ENCODE data around the gene PTCD3. TPM values are rescaled to one million over a fixed set of nuclear protein-coding genes. Genes with fewer than 3 reads are reported as not detected.

The PTCD3 gene
- polyA plus RNA-seq, 10 donors = 49.7 to 98.7 (median 73.3) TPM

DNA sequence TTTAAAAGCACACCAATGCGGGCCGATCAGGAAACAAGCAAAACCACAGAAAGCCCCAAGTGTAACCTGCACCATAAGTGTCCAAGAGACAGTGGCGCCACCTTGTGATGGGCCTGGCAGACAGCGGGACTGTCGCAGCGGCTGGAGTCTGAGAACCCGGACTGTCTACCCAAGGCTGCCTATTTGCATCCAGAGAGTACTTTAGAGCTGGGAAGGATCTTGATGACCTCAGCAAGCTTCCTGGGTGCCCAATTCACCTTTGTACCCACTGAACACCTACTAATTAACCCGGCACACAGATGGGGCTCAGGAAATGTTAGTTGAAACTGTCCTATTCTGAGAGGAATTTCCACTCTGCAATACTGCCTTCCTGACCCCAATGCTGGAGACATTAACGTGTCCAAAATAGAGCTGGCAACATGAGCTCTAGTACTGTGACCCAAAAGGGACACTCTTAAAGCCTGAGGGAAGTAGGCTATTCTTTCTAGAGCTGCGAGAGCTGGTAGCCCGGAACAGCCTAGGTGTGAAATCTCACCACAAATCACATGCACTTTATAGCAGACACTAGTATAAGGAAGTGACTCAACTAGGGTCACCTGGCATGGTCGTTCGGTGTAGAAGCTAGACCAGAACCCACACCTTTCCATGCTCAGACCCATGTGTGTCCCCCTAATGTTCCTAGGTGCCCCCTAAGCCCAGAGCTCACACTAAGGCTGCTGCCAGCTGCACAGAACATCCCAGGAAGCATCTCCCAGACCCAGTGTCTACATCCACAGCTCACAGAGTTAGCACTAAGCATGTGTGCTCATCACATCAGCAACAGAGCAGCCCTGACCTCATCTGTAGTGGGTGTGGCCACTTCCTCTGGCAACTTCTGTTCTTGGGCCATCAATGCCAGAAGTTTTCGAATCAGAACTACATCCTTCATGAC lies 25.8 kb upstream of the PTCD3 start:
- DNase-seq = peak; percentile 47 to 81 (median 62)

DNA sequence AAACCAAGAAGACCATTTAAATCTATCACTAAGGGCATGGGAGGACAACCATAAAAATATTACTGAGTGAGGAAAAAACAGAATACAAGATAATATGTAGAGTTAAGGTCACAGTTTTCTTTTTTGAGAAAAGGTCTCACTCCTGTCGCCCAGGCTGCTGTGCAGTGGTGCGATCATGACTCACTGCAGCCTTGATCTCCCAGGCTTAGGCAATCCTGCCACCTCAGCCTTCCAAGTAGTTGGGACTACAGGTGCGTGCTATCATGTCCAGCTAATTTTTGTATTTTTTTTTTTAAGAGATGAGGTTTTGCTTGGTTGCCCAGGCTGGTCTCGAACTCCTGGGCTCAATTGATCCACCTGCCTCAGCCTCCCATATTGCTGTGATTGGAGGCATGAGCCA lies 24.3 kb upstream of the PTCD3 start:
- no peak for DNase-seq

DNA sequence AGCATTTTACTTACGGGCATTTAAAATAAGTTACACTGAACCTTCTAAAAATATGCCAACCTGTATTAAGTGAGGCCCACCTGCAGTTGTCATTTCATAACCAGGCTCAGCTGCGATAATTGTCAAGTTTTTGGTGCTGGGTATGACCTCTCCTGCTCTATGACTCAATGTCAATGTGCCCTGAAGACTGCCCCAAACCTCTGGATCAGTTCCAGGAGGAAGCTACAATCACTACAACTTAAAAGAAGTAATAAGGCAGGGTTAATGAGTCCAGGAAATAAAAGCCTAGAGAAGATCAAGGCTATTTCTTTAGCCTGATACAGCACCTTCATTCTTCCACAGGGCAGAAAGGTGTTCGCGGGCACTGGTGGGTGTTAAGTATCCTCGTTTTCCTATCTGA lies 23.3 kb upstream of the PTCD3 start:
- DNase-seq = no peak

DNA sequence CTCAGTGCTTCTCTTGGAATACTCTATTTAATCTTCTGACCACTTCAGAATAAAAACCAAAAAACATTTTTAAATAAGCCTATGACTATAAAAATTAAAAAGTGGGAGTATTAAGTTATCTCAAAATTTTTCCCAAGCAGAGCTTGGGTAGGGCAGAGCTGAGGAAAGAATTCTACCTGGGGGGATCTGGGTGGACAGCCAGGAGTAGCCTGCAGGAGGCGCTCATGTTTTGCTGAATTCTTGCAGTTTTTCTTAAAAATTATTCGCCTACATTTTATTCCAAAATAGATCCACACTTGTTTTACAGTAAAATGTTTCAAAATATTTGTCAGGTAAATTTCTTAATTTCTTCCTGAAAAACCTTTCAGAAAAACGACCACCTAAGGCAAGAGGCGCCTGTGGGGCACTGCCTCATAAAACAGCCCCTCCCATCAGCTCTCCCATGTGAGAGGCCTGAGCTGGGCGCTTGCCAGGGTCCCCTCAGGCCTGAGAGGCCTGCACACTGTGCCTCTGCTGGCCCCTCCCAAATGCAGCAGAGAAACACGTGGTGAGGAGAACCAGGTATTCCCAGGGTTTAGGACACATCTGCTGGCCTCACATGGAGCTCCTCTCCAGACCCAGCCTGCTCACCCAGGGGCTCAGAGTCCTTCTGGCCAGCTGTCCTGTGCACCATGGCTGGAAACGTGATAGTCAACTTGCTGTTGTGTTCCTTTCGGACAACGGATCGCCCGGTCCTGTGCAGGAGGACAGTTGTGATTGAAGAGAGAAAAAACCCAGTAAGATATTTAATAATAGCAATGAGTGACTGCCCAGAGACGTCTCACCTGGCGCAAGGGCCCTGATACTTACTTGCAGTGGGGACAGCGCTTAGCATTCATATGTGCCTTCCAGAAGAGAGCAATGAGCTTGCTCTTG lies 17.8 kb upstream of the PTCD3 start:
- no peak for DNase-seq

DNA sequence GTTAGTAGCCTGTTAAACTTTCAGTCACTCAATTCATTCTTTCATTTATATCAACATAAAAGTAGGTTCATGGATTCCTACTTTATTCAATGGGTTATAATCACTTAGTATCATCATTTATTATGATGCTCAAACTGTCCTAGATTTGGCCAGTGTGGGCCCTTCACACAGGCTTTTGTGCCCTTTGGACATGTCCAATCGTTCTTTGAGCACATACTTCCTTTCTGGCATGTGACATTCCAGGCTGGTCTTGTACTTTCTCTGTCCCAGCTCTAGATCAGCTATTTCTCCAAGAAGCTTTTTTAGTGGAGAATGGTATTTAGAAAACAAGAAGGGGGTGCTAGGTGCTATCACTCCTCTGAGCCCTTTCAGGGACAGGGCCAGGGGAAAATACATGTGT lies 11.8 kb upstream of the PTCD3 start:
- DNase-seq = no peak

DNA sequence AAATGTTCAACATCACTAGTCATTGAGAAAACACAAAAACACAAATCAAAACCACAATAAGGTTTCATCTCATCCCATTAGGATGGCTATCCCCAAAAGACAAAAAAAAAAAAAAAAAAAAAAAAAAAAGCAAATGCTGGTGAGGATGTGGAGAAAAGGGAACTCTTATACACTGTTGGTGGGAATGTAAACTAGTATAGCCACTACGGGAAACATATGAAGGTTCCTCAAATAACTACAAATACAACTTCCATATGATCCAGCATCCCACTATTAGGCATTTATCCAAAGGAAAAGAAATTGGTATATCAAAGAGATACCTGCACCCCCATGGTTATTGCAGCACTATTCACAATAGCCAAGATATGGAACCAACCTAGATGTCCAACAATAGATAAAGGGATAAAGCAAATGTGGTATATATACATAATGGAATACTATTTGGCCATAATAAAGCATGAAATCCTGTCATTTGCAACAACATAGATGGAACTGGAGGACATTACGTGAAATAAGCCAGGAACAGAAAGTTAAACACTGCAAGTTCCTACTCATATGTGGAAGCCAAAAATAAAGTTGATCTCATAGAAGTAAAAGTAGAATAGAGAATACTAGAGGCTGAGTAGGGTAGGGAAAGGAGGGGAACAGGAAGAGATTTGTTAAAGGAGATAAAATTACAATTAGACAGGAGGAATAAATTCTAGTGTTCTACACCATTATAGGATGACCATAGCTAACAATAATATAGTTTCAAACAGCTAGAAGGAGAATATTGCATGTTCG lies 8.7 kb upstream of the PTCD3 start:
- DNase-seq = no peak

DNA sequence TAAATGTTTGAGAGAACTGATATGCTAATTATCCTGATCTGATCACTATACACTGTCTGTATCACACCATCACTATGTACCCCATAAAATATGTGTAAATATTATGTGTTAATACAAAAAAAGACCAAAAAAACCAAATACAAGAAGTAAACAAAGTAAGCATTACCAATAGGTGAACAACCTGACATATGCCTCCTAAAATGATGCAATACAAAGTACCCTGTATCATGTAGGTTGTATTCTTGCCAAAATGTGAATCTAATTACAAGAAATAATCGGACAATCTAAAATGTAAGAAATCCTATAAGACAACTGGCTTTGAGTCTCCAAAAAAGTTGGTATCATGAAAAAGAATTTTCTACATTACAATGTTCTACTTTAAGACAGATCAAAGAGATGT lies 8.1 kb upstream of the PTCD3 start:
- no peak for DNase-seq

DNA sequence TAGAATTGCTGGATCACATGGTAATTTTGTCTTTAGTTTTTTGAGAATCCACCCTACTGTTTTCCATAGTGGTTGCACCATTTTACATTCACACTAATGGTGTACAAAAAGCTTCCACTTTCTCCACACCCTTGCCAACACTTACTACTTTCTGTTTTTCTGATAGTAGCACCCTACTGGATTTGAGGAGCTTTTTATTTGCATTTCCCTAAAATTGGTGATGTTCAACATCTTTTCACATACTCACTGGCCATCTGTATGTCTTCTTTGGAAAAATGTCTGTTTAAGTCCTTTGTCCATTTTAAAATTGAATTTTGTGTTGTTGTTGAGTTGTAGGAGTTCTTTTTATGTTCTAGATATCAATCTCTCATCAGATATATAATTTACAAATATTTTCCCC lies 3.9 kb upstream of the PTCD3 start:
- no peak for DNase-seq

DNA sequence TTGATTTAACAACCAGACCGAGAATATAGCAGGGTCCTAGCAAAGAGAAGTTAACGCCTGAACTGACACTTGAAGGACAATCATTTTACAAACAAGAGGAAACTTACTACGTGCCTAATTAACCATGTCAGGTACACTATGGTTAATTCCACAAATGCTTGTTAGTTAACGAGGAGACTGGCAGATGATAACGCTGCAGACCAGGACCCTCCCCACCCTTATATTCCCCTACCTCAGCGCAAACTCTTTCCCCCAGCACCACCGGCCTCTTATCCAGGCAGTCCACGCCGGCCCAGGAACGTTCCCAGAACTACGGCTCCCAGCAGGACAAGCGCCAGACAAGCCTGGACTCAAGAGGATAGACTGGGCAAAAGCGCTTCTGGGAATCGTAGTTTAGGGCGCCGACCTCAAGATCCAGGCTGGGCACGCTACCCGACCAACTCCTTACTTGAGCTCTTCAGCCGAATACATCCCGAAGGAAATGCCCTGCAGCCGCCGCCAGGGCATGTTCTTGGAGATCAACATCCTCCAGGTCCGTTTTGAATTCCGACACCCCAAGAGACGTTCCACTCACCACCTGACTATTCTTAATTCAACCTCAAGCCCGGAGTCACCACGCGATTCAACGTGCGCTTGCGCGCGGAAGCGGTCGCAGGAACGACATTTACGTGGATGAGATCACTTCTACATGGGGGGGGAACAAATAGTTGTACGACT lies 625 bp upstream of the PTCD3 start, which contains the start of gene POLR1A:
Gene POLR1A (minus strand): TSS at position 635 of the 717 bp plus-strand sequence. CDS start 110 bp downstream, at position 525.
- peak; percentile 91 to 98 (median 95) for DNase-seq

DNA sequence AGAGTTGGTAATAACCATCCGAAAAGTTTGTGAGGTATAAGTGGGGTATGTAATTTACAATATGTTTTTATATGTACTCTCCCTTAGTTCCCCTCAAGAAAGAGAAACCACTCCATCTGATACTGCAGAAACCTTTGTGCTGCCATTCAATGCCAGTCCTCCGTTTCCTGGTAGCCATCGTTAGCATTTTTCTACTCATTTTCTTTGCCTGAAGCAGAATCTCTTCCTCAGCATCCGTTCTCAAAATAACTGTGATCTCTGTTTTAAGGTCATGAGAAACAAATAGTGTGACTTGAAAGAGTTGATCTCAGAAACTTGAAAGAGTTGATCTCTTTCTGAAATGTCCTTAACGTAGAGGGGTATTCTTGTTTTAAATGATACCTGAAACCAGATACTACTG lies 996 bp downstream of the PTCD3 start:
- no peak for DNase-seq

DNA sequence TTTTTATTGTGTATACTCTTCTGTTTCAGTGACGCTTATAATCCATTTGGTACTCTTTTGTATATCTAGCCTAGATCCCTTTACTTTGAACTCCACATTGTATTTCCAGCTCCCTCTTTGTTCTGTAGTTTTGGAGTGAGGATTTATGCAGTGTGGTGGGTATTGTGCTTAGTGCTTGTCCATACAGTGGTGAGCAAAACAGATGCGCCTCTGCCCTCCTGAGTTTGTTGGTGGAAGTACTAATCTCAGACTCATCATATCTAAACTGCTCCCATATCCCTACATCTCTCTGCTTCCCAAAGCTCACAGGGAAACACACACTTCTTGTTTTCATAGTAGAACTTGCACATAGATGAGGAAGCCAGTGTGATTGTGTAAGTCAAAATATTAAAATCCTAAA lies 12.1 kb downstream of the PTCD3 start:
- no peak for DNase-seq

DNA sequence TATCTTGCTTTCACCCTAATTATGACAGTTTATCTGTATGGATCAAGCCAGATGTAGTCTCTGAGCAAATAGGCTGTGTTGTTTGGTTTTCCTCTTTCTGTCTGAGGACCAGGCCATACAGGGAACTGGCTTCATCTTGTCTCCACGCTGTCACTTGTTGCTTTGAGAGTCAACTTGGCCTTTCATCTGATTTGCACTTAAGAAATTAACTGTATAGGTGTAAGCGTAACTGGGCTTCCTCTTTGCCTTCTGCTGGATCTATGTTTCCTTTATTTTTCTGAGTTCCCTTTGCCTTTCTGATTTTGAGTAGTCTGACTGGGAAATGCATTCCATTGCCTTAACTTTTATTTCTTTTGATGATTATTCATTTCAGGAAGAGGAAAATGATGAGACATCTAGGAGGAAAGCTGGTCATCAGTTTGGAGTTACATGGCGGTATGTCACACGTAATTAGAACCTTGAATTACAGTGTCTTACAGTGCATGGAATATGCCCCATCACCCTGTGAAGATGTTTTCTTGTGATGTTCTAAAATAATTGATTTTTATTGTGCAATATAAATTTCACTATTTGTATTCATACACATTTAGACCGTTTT lies 17.4 kb downstream of the PTCD3 start:
- no peak for DNase-seq

DNA sequence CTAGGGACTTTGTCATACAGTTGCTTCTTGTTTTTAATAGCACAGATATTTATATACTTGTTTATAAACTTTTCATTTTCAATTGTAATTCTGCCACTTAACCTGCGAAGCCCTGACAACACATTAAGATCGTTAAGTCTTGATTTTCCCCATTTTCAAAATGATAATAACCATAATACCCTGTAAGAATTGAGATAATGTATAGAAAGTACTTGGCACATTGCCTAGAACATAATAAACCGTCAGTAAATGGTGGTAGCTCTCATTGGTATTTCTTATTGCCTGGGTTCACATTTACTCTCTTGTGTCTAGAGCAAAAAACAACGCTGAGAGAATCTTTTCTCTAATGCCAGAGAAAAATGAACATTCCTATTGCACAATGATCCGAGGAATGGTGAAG lies 18.6 kb downstream of the PTCD3 start:
- DNase-seq = no peak

DNA sequence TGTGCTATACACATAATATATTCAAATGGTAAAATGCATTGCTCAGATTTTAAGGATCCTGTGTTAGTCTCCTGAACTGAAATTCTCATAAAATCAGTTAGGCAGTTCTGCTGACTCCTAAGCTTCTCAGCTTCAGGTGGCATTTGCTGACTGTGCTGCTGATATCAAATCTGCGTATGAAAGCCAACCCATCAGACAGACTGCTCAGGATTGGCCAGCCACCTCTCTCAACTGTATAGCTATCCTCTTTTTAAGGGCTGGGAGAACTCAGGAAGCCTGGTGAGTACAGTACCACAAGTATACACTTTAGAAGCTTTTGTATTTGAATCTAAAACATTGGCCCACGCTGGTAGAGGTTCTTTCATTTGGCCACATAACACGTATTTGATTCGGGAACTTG lies 28.7 kb downstream of the PTCD3 start:
- DNase-seq = no peak

DNA sequence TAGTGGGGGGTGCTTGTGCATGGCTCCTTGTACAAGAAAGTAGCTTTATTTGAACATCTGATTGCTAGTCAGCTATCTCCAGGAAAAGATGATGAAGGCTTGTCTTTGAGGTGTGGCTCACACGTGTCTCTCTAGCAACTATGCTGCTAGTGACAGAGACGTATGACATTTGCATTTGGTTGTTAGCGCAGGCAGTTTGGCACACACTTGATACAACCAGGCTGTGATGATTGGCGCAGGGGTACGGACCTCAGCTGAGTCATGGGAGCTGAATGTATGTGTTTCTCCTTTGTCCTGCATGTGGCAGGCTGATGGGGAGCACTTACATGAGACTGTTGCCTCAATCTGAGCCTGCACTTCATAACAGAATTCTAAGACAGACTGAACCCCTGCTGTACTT lies 29.6 kb downstream of the PTCD3 start:
- no peak for DNase-seq

DNA sequence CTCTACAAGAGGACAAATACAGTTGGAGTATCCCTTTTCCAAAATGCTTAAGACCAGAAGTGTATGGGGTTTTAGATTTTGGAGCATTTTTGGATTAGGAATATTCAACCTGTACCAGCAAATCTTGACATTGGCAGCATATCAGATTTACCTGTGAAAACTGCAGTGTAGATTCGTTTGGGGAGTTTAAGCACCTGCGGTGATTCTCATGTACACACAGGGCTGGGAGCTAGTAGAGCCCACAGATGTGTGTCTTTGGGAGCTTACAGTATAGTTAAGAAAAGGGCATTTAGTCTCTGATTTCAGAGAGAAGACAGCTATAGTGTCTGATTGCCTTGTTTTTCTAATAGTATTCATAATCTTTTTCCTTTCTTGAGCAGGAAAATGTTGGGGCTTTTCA lies 30.1 kb downstream of the PTCD3 start:
- DNase-seq = no peak

DNA sequence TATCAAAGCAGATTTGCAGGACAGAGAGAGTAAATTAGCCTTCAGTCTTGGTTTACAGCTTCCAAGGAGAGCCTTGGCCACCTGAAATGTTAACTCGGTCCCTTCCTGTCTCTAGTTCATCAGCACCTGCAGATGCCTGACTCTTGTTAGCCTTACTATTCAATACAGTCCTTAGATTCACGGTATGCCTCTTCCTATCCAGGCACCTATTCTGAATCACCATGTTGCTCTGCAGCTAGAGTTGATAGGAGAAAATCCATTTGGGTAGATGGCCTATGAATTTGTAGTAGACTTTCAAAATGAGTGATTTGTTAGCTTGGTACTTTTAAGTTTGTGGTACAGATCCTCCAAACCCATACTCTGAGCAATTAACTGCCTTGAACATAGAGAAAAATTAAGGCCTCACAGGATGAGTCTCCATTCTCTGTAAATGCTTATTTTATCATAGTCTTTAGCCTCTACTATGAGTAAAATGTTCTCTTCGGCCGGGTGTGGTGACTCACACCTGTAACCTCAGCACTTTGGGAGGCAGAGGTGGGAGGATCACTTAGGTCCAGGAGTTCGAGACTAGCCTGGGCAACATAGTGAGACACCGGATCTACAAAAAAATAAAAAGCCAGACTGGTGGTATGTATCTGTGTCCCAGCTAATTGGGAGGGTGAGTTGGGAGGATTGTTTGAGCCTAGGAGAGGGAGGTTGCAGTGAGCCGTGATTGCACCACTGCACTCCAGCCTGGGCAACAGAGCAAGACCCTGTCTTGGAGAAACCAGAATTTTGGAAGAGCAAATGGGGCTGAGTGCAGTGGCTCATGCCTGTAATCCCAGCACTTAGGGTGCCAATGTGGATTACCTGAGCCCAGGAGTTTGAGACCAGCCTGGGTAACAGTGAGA lies 32.9 kb downstream of the PTCD3 start:
- DNase-seq = no peak

DNA sequence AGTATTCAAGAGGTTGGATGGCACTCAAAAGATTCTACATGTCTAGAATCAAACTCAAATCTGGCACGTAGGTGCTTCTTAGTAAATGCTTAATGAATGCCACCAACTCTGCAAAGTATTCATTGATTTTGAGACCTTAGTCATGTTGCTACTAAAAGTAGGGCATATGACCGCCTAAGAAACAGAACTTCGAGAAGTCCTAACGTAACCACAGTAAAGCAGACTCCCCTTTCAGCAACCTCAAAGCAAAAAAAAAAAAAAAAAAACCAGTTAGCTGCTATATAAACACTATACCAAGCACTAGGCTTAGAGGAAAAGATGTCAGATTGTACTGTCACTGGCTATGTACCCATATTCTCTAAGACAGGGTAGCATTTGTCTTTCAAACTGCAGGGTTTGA lies 33.9 kb downstream of the PTCD3 start:
- DNase-seq = no peak

DNA sequence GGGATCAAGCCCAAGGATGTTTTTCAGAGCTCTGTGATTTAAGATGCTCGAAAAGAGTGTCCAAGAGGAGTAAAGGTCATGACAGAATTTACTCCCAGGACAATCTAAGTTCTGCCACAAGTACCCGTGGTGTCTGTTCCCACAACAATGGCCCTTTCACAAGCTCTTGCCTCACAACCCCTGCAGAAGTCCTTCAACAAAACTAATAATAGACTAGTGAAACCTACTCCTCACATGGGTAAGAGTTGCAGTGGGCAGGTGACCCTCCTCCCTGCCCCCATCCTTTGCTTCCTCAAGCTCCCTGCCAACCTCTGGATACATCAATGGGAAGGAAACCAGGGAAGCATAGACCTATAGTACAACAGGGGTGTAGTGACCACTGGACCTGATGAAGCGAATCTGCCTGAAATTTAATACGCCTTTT lies 34.9 kb downstream of the PTCD3 start:
- DNase-seq = no peak

Data from muscle of back (tissue), 11 donors.